Kidney epithelial cell (primary cell): ENCODE data around the gene KRT75. TPM values are rescaled to one million over a fixed set of nuclear protein-coding genes. Genes with fewer than 3 reads are reported as not detected.

Experiments used
- DNase-seq: peaks from one replicate; pipeline ENCODE4 v3.0.0-alpha.2; 2010; ENCODE audit warnings: low read depth
- H3K27me3 ChIP-seq: 2 replicates; pipeline ENCODE4 v1.6.0; 2011; ENCODE audit warnings: low read length; ENCODE audit not compliant: control insufficient read depth, insufficient read depth
- H3K36me3 ChIP-seq: 2 replicates; pipeline ENCODE4 v1.5.1; 2011; ENCODE audit warnings: low read length; ENCODE audit not compliant: control insufficient read depth, insufficient read depth
- H3K4me3 ChIP-seq: 2 replicates; pipeline ENCODE4 v1.5.1; 2011; ENCODE audit warnings: low read depth, mild to moderate bottlenecking, control low read depth, low read length
- CTCF ChIP-seq: IDR thresholded peaks from 2 replicates; pipeline ENCODE4 v1.5.1; 2011; ENCODE audit warnings: mild to moderate bottlenecking, moderate library complexity, low read length, control low read depth, inconsistent platforms; ENCODE audit not compliant: insufficient read depth, poor library complexity, severe bottlenecking
- total RNA-seq: library from RNA; depleted of rRNA; stranded (reverse); fragments of >200 nt; gene quantifications from 2 replicates; pipeline ENCODE4 v1.2.3, GENCODE V29; 2015

KRT75 gene
- total RNA-seq, 1 donor from 2014 or later = not detected

GRCh38 chr12:52434760-52435530, 774 bp upstream of the KRT75 start:
- no peak for DNase-seq
- no peak for TF ChIP-seq CTCF
- Histone ChIP-seq H3K36me3 (no peaks in the 10 kb centered on the region), H3K27me3 (no peaks in the 10 kb centered on the region), H3K4me3 (no peak overlapping the region)

DNA sequence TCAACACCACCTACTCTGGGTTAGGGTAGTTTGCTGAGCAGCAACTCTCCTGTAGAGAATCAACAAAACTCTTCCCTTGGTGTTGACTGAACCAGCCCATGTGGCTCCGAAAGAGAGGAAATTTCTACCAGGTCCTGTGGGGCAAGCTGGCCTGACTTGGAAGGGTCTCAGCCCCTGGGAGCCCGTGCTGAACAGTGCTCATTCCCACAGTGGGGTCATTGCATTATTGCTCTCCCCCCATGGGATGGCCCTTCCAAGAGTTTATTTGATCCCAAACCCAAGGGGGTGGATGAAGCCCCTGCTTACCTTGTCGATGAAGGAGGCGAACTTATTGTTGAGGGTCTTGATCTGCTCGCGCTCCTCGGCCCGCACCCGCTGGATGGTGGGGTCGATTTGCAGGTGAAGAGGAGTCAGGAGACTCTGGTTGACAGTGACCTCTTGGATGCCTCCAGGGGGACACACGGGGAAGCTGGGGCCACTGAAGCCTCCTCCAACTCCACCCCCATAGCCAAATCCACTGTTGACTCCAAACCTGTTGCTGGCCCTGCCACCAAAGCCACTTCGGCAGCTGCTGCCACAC, 580 bp downstream of the KRT75 start:
- no peak for DNase-seq
- no peaks in the 10 kb centered on the region for H3K27me3 ChIP-seq
- no peak overlapping the region for H3K4me3 ChIP-seq
- no peaks in the 10 kb centered on the region for H3K36me3 ChIP-seq
- TF ChIP-seq CTCF = no peak

GRCh38 chr12:52432559-52433207, 1.5 kb downstream of the KRT75 start:
- no peaks in the 10 kb centered on the region for H3K36me3 ChIP-seq

GRCh38 chr12:52428121-52428520, 6.0 kb downstream of the KRT75 start:
- Histone ChIP-seq H3K4me3 (no peak overlapping the region), H3K27me3 (peaks cover 2% of the 10 kb centered on the region), H3K36me3 (no peaks in the 10 kb centered on the region)
- no peak for DNase-seq
- no peak for TF ChIP-seq CTCF

More at GRCh38 chr12:52432559-52433207, 1.5 kb downstream of the KRT75 start:
- DNase-seq = no peak
- Histone ChIP-seq H3K4me3 (no peak overlapping the region), H3K27me3 (no peaks in the 10 kb centered on the region)
- TF ChIP-seq CTCF = no peak

DNA sequence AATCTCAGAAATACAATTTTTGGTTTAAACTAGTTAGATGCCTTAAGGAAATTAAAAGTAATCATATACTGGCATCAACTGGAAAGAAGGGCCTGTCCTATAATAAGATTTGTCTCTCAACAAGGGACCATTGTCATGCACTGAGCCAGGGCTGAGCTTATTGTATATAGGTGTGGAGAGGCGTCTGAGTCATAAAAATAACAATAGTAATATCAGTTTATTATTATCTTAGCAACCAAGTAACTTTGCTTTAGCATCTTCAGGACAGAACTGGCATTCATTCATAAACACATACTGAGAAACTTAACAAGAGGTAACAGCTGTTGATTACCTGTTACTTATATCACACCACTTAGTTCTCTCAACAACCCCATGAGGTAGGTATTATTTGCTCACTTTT, 7.1 kb downstream of the KRT75 start:
- Histone ChIP-seq H3K4me3 (no peak overlapping the region), H3K27me3 (peaks cover 2% of the 10 kb centered on the region), H3K36me3 (no peaks in the 10 kb centered on the region)
- no peak for TF ChIP-seq CTCF
- DNase-seq = no peak
